Measurements from ENCODE around the gene PLEKHA7. TPM values are rescaled to one million over a fixed set of nuclear protein-coding genes. Genes with fewer than 3 reads are reported as not detected.
"Not testable (repeated sequence)": the region's sequence is repeated elsewhere in the genome, so short reads cannot be mapped to it uniquely, and the experiment has no call there.

Gene PLEKHA7, protein sequence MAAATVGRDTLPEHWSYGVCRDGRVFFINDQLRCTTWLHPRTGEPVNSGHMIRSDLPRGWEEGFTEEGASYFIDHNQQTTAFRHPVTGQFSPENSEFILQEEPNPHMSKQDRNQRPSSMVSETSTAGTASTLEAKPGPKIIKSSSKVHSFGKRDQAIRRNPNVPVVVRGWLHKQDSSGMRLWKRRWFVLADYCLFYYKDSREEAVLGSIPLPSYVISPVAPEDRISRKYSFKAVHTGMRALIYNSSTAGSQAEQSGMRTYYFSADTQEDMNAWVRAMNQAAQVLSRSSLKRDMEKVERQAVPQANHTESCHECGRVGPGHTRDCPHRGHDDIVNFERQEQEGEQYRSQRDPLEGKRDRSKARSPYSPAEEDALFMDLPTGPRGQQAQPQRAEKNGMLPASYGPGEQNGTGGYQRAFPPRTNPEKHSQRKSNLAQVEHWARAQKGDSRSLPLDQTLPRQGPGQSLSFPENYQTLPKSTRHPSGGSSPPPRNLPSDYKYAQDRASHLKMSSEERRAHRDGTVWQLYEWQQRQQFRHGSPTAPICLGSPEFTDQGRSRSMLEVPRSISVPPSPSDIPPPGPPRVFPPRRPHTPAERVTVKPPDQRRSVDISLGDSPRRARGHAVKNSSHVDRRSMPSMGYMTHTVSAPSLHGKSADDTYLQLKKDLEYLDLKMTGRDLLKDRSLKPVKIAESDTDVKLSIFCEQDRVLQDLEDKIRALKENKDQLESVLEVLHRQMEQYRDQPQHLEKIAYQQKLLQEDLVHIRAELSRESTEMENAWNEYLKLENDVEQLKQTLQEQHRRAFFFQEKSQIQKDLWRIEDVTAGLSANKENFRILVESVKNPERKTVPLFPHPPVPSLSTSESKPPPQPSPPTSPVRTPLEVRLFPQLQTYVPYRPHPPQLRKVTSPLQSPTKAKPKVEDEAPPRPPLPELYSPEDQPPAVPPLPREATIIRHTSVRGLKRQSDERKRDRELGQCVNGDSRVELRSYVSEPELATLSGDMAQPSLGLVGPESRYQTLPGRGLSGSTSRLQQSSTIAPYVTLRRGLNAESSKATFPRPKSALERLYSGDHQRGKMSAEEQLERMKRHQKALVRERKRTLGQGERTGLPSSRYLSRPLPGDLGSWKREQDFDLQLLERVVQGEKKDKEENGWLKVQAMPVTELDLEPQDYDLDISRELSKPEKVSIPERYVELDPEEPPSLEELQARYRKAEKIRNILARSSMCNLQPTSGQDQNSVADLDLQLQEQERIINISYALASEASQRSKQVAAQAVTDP
- 18.4 and 20.7 TPM in 2 replicates for total RNA-seq (2014; rRNA removed)
- Bru-seq, nascent RNA, result percentile 74 among the genes with signal in this experiment
- BruChase-seq, experiment 1, labeled RNA remaining after a 6-hour chase, result percentile 69 among the genes with signal in this experiment
- percentile 70 among the genes with signal in this experiment for BruChase-seq, experiment 2, labeled RNA remaining after a 2-hour chase
- long read RNA-seq, partial matches to known transcripts, result 10 of 42 reads
- long read RNA-seq, other reads (novel, unspliced or antisense), result 28 of 42 reads

DNA sequence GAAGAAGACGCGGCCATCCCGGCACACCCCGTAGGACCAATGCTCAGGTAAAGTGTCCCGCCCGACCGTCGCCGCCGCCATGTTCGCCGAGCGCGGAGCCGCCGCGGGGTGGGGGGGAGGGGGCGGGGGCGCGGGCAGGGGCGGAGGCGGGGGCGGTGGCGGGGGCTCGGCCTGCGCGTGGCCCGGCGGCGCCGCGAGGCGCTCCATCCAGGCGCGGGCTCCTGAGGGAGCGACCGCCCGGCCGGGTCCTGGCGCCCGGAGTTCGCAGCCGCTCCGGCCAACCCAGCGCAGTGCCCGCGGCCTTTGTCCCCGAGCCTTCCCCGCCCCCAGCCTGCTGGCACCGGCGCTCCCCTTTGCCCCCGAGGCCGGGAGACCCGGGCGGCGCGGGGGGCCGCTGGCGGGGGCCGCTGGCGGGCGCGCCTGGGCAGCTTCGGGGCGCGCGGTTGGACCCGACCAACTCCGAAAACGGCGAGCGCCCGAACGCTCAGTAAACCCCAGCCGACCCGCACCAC is at the start of gene PLEKHA7:
PLEKHA7 (minus strand) TSS at position 94 of the 512 bp plus-strand sequence; CDS start at position 81, 13 bp downstream.
- CTCF ChIA-PET, result interaction anchor here (0.7 to 1.2 kb wide), 3 partner anchors 48 to 67 kb away, joined by 3 to 4 read pairs (median 3); no protein-coding TSS in a partner anchor
- Histone ChIP-seq H2AFZ (ENCODE audit: low read length) (peak within 1 kb of the TSS; percentile 85), H4K20me1 (ENCODE audit: low read length) (no peaks in the 10 kb centered on the region), H3K4me3 (ENCODE audit: low read length) (peak within 1 kb of the TSS; percentile 87), H3K79me2 (ENCODE audit: low read length) (peaks cover 32% of the 10 kb centered on the region), H3F3A (ENCODE audit: low read length, unreplicated experiment) (no peaks in the 10 kb centered on the region), H3K36me3 (ENCODE audit: low read depth, low read length) (no peaks in the 10 kb centered on the region), H3K27ac (ENCODE audit: low read length) (peak within 1 kb of the TSS; percentile 86), H3K9me3 (ENCODE audit: low read length) (no peaks in the 10 kb centered on the region), H3K9ac (ENCODE audit: low read length) (peak within 1 kb of the TSS; percentile 75), H3K4me1 (ENCODE audit: insufficient read depth, low read length) (peaks cover 30% of the 10 kb centered on the region), H3K9me2 (replicated peaks; ENCODE audit: low read length) (no peaks in the 10 kb centered on the region), H3K27me3 (ENCODE audit: low read length) (no peaks in the 10 kb centered on the region), H3K4me2 (ENCODE audit: low read length) (peak within 1 kb of the TSS; percentile 92)
- ATAC-seq, result peak; percentile 7
- TF ChIP-seq EZH2 (IDR thresholded peaks at IDR 0.05; ENCODE audit: low read length, unreplicated experiment) (no peak), EZH2phosphoT487 (IDR thresholded peaks at IDR 0.05; ENCODE audit: borderline replicate concordance, low read length) (no peak)
- TF ChIP-seq, protein P1, sequence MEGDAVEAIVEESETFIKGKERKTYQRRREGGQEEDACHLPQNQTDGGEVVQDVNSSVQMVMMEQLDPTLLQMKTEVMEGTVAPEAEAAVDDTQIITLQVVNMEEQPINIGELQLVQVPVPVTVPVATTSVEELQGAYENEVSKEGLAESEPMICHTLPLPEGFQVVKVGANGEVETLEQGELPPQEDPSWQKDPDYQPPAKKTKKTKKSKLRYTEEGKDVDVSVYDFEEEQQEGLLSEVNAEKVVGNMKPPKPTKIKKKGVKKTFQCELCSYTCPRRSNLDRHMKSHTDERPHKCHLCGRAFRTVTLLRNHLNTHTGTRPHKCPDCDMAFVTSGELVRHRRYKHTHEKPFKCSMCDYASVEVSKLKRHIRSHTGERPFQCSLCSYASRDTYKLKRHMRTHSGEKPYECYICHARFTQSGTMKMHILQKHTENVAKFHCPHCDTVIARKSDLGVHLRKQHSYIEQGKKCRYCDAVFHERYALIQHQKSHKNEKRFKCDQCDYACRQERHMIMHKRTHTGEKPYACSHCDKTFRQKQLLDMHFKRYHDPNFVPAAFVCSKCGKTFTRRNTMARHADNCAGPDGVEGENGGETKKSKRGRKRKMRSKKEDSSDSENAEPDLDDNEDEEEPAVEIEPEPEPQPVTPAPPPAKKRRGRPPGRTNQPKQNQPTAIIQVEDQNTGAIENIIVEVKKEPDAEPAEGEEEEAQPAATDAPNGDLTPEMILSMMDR (conservative IDR thresholded peaks at IDR 0.05; ENCODE audit: low read depth, low read length), result no peak
- intact Hi-C loops (cut with micrococcal nuclease), result loop anchor here (2.0 kb wide), 1 partner anchor 48 kb away; no protein-coding TSS in a partner anchor
- peak; percentile 7 for DNase-seq
- BruUV-seq (replicated peaks), result no TSS peak
- POLR2A ChIA-PET (ENCODE audit: unreplicated experiment), result no interaction called here

DNA sequence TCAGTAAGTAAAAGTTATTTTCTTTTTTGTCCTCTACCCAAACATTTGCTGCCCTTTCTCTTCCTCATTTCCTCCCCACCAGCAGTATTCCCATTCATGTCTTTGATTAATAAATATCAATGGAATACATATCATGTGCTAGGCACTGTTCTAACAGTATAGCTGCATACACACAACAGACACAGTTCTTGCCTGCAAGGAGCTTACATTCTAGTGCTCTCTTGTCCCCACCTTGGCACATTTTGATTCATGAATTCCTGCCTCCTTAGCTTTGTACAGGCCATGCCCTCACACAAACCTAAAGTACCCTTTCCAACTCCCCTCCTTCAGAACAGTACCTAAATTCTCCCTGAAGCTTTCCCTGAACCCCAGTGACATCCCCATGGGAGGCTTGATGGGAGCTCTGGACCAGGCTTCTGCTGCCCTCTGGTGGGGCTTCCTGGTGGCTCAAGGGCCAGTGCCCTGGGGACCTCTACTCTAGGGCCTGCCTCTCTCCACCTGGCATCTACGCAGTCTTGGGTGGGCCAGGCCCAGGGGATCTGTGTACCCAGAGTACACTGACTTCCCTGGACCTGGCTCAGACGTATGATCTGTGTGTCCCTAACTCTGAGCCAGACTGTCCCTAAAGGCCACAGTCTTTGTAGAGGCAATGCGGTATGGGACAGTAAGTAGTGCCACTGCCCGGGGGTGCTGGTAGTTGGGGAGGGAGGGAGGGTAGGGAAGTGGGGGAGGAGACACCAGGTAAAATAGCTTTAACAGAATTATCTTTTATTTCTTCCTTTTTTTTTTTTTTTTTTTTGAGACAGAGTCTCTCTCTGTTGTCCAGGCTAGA is 49.2 kb upstream of the PLEKHA7 start:
- Histone ChIP-seq H3K9me2 (replicated peaks; ENCODE audit: low read length) (no peaks in the 10 kb centered on the region), H3K79me2 (ENCODE audit: low read length) (no peaks in the 10 kb centered on the region), H3F3A (ENCODE audit: low read length, unreplicated experiment) (no peaks in the 10 kb centered on the region), H3K27me3 (ENCODE audit: low read length) (no peaks in the 10 kb centered on the region), H3K4me3 (ENCODE audit: low read length) (no peak overlapping the region), H3K4me2 (ENCODE audit: low read length) (no peak overlapping the region), H3K9ac (ENCODE audit: low read length) (no peak overlapping the region), H2AFZ (ENCODE audit: low read length) (no peak overlapping the region), H4K20me1 (ENCODE audit: low read length) (no peaks in the 10 kb centered on the region), H3K36me3 (ENCODE audit: low read depth, low read length) (no peaks in the 10 kb centered on the region), H3K4me1 (ENCODE audit: insufficient read depth, low read length) (no peaks in the 10 kb centered on the region), H3K9me3 (ENCODE audit: low read length) (no peaks in the 10 kb centered on the region), H3K27ac (ENCODE audit: low read length) (no peak overlapping the region)
- ATAC-seq, result peak; percentile 100
- ChIA-PET POLR2A (ENCODE audit: unreplicated experiment) (no interaction called here), CTCF (interaction anchor here (0.8 to 1.4 kb wide), 5 partner anchors 48 to 122 kb away, joined by 3 to 14 read pairs (median 4); no protein-coding TSS in a partner anchor)
- TF ChIP-seq, protein P1 (conservative IDR thresholded peaks at IDR 0.05; ENCODE audit: low read depth, low read length), result peak; percentile 92
- TF ChIP-seq EZH2phosphoT487 (IDR thresholded peaks at IDR 0.05; ENCODE audit: borderline replicate concordance, low read length) (no peak), EZH2 (IDR thresholded peaks at IDR 0.05; ENCODE audit: low read length, unreplicated experiment) (no peak)
- intact Hi-C loops (cut with micrococcal nuclease), result loop anchor here (1.0 to 5.0 kb wide), 4 partner anchors 49 to 276 kb away; partner anchors contain the start of gene PLEKHA7
- BruUV-seq (replicated peaks), result no TSS peak
- DNase-seq, result peak; percentile 73

DNA sequence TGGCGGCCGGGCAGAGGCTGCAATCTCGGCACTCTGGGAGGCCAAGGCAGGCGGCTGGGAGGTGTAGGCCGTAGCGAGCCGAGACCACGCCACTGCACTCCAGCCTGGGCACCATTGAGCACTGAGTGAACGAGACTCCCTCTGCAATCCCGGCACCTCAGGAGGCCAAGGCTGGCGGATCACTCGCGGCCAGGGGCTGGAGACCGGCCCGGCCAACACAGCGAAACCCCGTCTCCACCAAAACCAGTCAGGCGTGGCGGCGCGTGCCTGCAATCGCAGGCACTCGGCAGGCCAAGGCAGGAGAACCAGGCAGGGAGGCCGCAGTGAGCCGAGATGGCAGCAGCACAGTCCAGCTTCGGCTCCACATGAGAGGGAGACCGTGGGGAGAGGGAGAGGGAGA is 36.9 kb upstream of the PLEKHA7 start:
- POLR2A ChIA-PET (ENCODE audit: unreplicated experiment); H3K9me3 ChIP-seq (ENCODE audit: low read length); H3K9ac ChIP-seq (ENCODE audit: low read length); H3K27me3 ChIP-seq (ENCODE audit: low read length); H3K4me3 ChIP-seq (ENCODE audit: low read length); H3K4me1 ChIP-seq (ENCODE audit: insufficient read depth, low read length); intact Hi-C loops (cut with micrococcal nuclease); H3K4me2 ChIP-seq (ENCODE audit: low read length); DNase-seq; CTCF ChIA-PET; BruUV-seq (replicated peaks); H3F3A ChIP-seq (ENCODE audit: low read length, unreplicated experiment); H4K20me1 ChIP-seq (ENCODE audit: low read length); H3K9me2 ChIP-seq (replicated peaks; ENCODE audit: low read length); H3K36me3 ChIP-seq (ENCODE audit: low read depth, low read length); H3K27ac ChIP-seq (ENCODE audit: low read length); H3K79me2 ChIP-seq (ENCODE audit: low read length); ATAC-seq; H2AFZ ChIP-seq (ENCODE audit: low read length): not testable (repeated sequence)

Data from PC-3 (cell line).